GM18868 (cell line): Measurements from ENCODE around the gene SRSF7.
A peak's percentile ranks its signal among the peaks of the same experiment; 100 is the strongest.
"Not testable (repeated sequence)": the region's sequence is repeated elsewhere in the genome, so short reads cannot be mapped to it uniquely, and the experiment has no call there.

Experiments used
- ATAC-seq: cut with Tn5 transposase; IDR thresholded peaks from one replicate; pipeline ENCODE4 v1.9.1; 2021; ENCODE audit warnings: mild to moderate bottlenecking, moderate library complexity; ENCODE audit not compliant: unreplicated experiment

SRSF7 gene

GRCh38 chr2:38750891-38751595 lies at the start of gene SRSF7:
Gene SRSF7, minus strand, starts transcription at chr2:38751361. Its CDS starts 105 bp downstream, at chr2:38751256.
- peak; percentile 73 for ATAC-seq

GRCh38 chr2:38797953-38798352 lies 46.8 kb upstream of the SRSF7 start:
- no peak for ATAC-seq

GRCh38 chr2:38797250-38797676 lies 46.1 kb upstream of the SRSF7 start:
- ATAC-seq = no peak

GRCh38 chr2:38795016-38795415 lies 43.9 kb upstream of the SRSF7 start:
- not testable (repeated sequence) for ATAC-seq

GRCh38 chr2:38794235-38794946 lies 43.2 kb upstream of the SRSF7 start:
- no peak for ATAC-seq

GRCh38 chr2:38793511-38793910 lies 42.4 kb upstream of the SRSF7 start:
- no peak for ATAC-seq

GRCh38 chr2:38792751-38793150 lies 41.6 kb upstream of the SRSF7 start:
- ATAC-seq = no peak

GRCh38 chr2:38792321-38792720 lies 41.2 kb upstream of the SRSF7 start:
- not testable (repeated sequence) for ATAC-seq

- no peak for ATAC-seq
Measured at GRCh38 chr2:38791744-38792143, 40.6 kb upstream of the SRSF7 start.

GRCh38 chr2:38789691-38790090 lies 38.5 kb upstream of the SRSF7 start:
- ATAC-seq = no peak

GRCh38 chr2:38788306-38788705 lies 37.1 kb upstream of the SRSF7 start:
- ATAC-seq = no peak

GRCh38 chr2:38783586-38783985 lies 32.4 kb upstream of the SRSF7 start:
- ATAC-seq = no peak

GRCh38 chr2:38778687-38779082 lies 27.5 kb upstream of the SRSF7 start:
- no peak for ATAC-seq

GRCh38 chr2:38776531-38776930 lies 25.4 kb upstream of the SRSF7 start:
- ATAC-seq = no peak

- ATAC-seq = no peak
Measured at GRCh38 chr2:38775921-38776225, 24.7 kb upstream of the SRSF7 start.

- ATAC-seq = no peak
Measured at GRCh38 chr2:38775097-38775920, 24.1 kb upstream of the SRSF7 start.

GRCh38 chr2:38771632-38772031 lies 20.5 kb upstream of the SRSF7 start:
- ATAC-seq = no peak

GRCh38 chr2:38765551-38765950 lies 14.4 kb upstream of the SRSF7 start:
- no peak for ATAC-seq

- no peak for ATAC-seq
Measured at GRCh38 chr2:38765149-38765548, 14.0 kb upstream of the SRSF7 start.

- ATAC-seq = no peak
Measured at GRCh38 chr2:38763728-38764127, 12.6 kb upstream of the SRSF7 start.

GRCh38 chr2:38763228-38763627 lies 12.1 kb upstream of the SRSF7 start:
- no peak for ATAC-seq

- not testable (repeated sequence) for ATAC-seq
Measured at GRCh38 chr2:38755891-38756290, 4.7 kb upstream of the SRSF7 start.
